Natural killer cell (primary cell): ENCODE data around the gene SAMD14. TPM values are rescaled to one million over a fixed set of nuclear protein-coding genes. Genes with fewer than 3 reads are reported as not detected.

Source experiments
- ATAC-seq, 3 donors: fragments of 150-1000 bp in 2 of 3; fragments of 200-7000 bp in 1 of 3; cut with Tn5 transposase; 1 replicate in 1 of 3; 2 replicates in 2 of 3; pipeline ENCODE4 v1.10.0; 2021; ENCODE audit warnings: mild to moderate bottlenecking in 2 of 3, moderate library complexity in 2 of 3
- DNase-seq, 2 donors: peaks; one replicate each; pipeline versions ENCODE4 v3.0.0 to v3.0.0-alpha.2; 2013 to 2021; ENCODE audit warnings: mixed read lengths in 1 of 2
- H3K27ac ChIP-seq: one replicate; pipeline ENCODE4 v1.5.1; 2013; ENCODE audit warnings: mild to moderate bottlenecking, low read length
- H3K27me3 ChIP-seq: one replicate; pipeline ENCODE4 v1.6.1; 2013; ENCODE audit warnings: low read length; ENCODE audit not compliant: control insufficient read depth, insufficient read depth
- H3K36me3 ChIP-seq: one replicate; pipeline ENCODE4 v1.6.1; 2013; ENCODE audit warnings: low read length; ENCODE audit not compliant: control insufficient read depth, insufficient read depth
- H3K4me1 ChIP-seq: one replicate; pipeline ENCODE4 v1.6.1; 2013; ENCODE audit warnings: low read length; ENCODE audit not compliant: control insufficient read depth, insufficient read depth
- H3K4me3 ChIP-seq: one replicate; pipeline ENCODE4 v1.5.1; 2013; ENCODE audit warnings: low read length
- H3K9me3 ChIP-seq: one replicate; pipeline ENCODE4 v1.6.1; 2013; ENCODE audit warnings: low read length; ENCODE audit not compliant: control insufficient read depth, insufficient read depth
- H3K27ac Mint-ChIP-seq, 2 donors: one replicate each; pipeline ENCODE4 v1.8.0; 2022; ENCODE audit warnings: mild to moderate bottlenecking in 2 of 2, mixed read lengths in 2 of 2, moderate library complexity in 1 of 2
- H3K27me3 Mint-ChIP-seq, 2 donors: one replicate each; pipeline ENCODE4 v1.8.0; 2022; ENCODE audit warnings: low read depth in 2 of 2, mixed read lengths in 2 of 2
- H3K36me3 Mint-ChIP-seq: one replicate; pipeline ENCODE4 v1.8.0; 2022; ENCODE audit warnings: mixed read lengths
- H3K4me1 Mint-ChIP-seq, 2 donors: one replicate each; pipeline ENCODE4 v1.8.0; 2022; ENCODE audit warnings: mixed read lengths in 2 of 2
- H3K4me3 Mint-ChIP-seq: one replicate; pipeline ENCODE4 v1.8.0; 2022; ENCODE audit warnings: mild to moderate bottlenecking, moderate library complexity, mixed read lengths
- H3K9me3 Mint-ChIP-seq, 2 donors: one replicate each; pipeline ENCODE4 v1.8.0; 2022; ENCODE audit warnings: mixed read lengths in 2 of 2
- WGBS: methylation state at CpG from one replicate; pipeline ENCODE4 v1.1.7; 2013; ENCODE audit warnings: missing lambda C conversion rate; ENCODE audit not compliant: insufficient coverage; 5-methylcytosine and 5-hydroxymethylcytosine counted together
- intact Hi-C: fragments of 100-400 bp; cut with micrococcal nuclease; formaldehyde crosslinking; loops from one replicate; pipeline ENCODE4 v1.14.2; 2022
- total RNA-seq, 4 donors: library from RNA; stranded (reverse); fragments of 120-200 nt in 1 of 4; gene quantifications; one replicate each; pipeline versions ENCODE4 v1.2.3 to v1.2.4, GENCODE V29; 2013 to 2022
- TF ChIP-seq, protein P1 (sequence below): fragments of 200-600 bp; IDR thresholded peaks from one replicate; pipeline ENCODE4 v1.8.0; 2022; ENCODE audit warnings: antibody characterized with exemption

The SAMD14 gene
- 1 to 10 TPM; 1.1 to 2.1 (median 1.5) TPM for total RNA-seq
- 0.52 TPM for total RNA-seq (2013)

DNA sequence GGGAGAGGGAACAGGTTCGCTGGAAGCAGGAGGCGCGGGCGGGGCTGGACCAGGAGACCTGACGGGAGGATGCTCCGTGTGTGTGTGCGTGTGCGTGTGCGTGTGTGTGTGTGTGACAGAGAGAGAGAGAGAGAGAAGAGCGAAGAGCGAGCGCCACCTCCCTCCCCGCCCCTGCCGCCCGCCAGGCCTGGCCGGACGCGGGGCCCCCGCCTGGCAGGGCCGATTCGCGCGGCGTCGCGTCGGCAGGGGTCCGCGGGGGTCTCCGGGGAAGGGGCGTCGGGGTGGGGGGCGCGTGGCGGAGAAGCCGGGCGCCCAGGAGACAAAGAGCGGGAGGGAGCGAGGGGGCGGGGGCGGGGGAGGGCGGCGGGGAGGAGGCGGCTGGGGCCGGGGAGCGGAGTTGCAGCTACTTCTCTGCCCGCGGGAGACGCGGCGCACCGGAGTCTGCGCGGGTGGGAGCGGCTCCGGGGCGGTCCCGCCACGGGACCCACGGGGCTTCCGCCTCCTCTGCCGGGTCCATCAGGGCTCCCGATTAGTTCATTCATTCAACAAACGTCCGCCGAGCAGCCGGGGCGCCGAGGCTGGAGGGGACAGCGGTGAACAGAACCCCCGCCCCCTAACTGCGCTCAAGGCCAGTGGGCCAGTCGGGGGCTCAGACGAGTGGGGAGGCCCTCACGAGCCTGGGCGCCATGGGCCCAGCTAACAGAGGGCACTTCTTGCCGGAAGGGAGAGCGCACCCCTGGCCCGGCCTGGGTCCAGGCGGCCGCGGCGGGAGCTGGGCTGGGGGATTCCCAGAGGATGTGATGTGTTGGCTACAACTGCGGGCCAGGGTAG, at the start of gene SAMD14:
TSS of gene SAMD14 (minus strand) at position 433 of the 831 bp plus-strand sequence. CDS start 5,201 bp downstream, outside the sequence.
- H3K9me3 Mint-ChIP-seq: no peaks in the 10 kb centered on the region
- TF ChIP-seq, protein P1, sequence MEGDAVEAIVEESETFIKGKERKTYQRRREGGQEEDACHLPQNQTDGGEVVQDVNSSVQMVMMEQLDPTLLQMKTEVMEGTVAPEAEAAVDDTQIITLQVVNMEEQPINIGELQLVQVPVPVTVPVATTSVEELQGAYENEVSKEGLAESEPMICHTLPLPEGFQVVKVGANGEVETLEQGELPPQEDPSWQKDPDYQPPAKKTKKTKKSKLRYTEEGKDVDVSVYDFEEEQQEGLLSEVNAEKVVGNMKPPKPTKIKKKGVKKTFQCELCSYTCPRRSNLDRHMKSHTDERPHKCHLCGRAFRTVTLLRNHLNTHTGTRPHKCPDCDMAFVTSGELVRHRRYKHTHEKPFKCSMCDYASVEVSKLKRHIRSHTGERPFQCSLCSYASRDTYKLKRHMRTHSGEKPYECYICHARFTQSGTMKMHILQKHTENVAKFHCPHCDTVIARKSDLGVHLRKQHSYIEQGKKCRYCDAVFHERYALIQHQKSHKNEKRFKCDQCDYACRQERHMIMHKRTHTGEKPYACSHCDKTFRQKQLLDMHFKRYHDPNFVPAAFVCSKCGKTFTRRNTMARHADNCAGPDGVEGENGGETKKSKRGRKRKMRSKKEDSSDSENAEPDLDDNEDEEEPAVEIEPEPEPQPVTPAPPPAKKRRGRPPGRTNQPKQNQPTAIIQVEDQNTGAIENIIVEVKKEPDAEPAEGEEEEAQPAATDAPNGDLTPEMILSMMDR: no peak
- Histone ChIP-seq H3K9me3 (no peaks in the 10 kb centered on the region), H3K36me3 (peaks cover 9% of the 10 kb centered on the region), H3K4me1 (peaks cover 40% of the 10 kb centered on the region), H3K4me3 (peak within 1 kb of the TSS; percentile 36), H3K27me3 (peaks cover 12% of the 10 kb centered on the region), H3K27ac (no peak within 1 kb of the TSS)
- no peaks in the 10 kb centered on the region for H3K36me3 Mint-ChIP-seq
- intact Hi-C loops: loop anchor here (5.0 to 10.0 kb wide), 2 partner anchors 37 to 165 kb away; partner anchors contain the start of gene SGCA
- under 1% methylated on average over 73 of the region's 84 CpGs for WGBS
- H3K27me3 Mint-ChIP-seq: peaks cover 6 to 13% of the 10 kb centered on the region in 2 donors
- peaks cover 21 to 41% of the 10 kb centered on the region in 2 donors for H3K4me1 Mint-ChIP-seq
- peak within 1 kb of the TSS; percentile 70 to 75 for H3K27ac Mint-ChIP-seq
- H3K4me3 Mint-ChIP-seq: peak within 1 kb of the TSS; percentile 85
- ATAC-seq (peak; percentile 69 to 73 (median 73)), DNase-seq (peak; percentile 49 to 76)

DNA sequence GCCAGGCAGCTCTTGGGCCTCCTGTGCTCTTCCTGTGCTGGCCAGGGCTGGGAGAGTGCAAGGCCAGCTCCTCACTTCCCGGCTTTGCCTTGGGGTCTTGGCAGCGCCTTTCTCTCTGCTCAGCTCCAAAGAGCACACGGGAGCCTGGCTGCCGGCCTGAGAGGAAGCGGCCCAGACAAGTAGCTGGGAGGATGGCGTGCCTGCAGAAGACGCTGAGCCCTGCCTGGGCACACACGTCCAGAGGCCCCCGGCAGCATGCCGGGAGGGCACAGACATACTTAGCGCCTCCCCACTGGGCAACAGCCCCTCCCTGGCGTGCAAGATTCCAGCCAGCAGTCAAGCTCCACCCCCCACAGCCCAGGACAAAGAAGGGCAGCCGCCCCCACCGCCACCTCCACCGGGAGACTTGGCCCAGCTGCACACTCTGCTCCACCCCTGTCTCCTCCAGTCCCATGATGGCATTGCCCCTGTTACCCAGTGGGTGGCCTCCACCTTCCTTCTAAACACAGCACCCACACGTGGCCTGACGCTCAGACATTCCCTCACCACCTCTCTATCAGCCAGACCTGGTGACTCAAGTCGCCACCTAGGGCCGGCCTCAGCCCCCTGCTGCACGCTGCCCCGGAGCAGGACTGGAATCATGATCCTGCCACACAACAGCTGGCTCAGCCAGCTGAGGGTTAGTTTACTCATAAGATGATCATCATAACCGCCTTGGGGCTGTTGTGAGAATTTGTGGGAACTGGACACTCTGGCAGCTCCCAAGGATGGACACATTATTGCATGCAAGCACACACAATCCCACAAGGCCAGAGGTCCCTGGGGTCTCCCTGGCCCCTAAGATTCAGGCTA, 48.2 kb upstream of the SAMD14 start:
- peak; percentile 74 to 98 (median 96) for ATAC-seq
- 33% methylated on average over 22 of the region's 22 CpGs for WGBS
- Histone ChIP-seq H3K4me3 (no peak overlapping the region), H3K27ac (no peak overlapping the region), H3K36me3 (no peaks in the 10 kb centered on the region), H3K9me3 (no peaks in the 10 kb centered on the region), H3K27me3 (no peaks in the 10 kb centered on the region), H3K4me1 (peaks cover 13% of the 10 kb centered on the region)
- TF ChIP-seq, protein P1: peak; percentile 30
- peak in 1 of 2 donors; percentile 66 for DNase-seq
- Mint-ChIP-seq H3K4me1 (peaks cover 10 to 15% of the 10 kb centered on the region in 2 donors), H3K27me3 (peaks cover 0 to 3% of the 10 kb centered on the region in 2 donors), H3K27ac (peak overlapping the region in 1 of 2 donors; percentile 3), H3K9me3 (no peaks in the 10 kb centered on the region), H3K36me3 (no peaks in the 10 kb centered on the region), H3K4me3 (peak overlapping the region; percentile 49)
- intact Hi-C loops: no loop called here

DNA sequence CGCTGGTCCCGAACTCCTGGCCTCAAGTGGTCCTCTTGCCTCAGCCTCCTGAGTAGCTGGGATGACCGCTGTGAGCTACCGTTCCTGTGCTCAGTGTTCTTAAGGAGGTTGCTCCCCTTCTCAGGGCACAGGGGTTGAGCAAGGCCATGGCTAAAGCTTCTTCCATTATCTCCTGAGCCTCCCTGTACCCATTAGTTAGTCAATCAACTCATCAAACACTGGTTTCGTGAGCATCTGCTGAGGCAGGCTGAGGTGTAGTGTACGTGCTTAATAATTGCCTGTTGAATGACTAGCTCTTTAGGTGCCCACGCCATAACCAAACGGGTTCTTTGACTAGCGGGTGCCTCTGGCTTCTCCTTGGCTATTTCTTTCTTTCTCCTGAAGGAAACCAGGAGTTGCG, 47.5 kb upstream of the SAMD14 start:
- DNase-seq: no peak
- no peak for ATAC-seq
- H3K27ac ChIP-seq: no peak overlapping the region
- WGBS: 94% methylated on average over 10 of the region's 10 CpGs
- no peaks in the 10 kb centered on the region for H3K36me3 ChIP-seq
- H3K9me3 Mint-ChIP-seq: no peaks in the 10 kb centered on the region
- H3K36me3 Mint-ChIP-seq: no peaks in the 10 kb centered on the region
- no peak overlapping the region for H3K4me3 Mint-ChIP-seq
- peaks cover 10% of the 10 kb centered on the region in 2 donors for H3K4me1 Mint-ChIP-seq
- H3K9me3 ChIP-seq: no peaks in the 10 kb centered on the region
- intact Hi-C loops: no loop called here
- peaks cover 8% of the 10 kb centered on the region for H3K4me1 ChIP-seq
- no peak overlapping the region for H3K27ac Mint-ChIP-seq
- H3K4me3 ChIP-seq: no peak overlapping the region
- H3K27me3 Mint-ChIP-seq: peaks cover 0 to 3% of the 10 kb centered on the region in 2 donors
- no peaks in the 10 kb centered on the region for H3K27me3 ChIP-seq
- TF ChIP-seq, protein P1: no peak
